ENCODE data around the gene OPCML. TPM values are rescaled to one million over a fixed set of nuclear protein-coding genes. Genes with fewer than 3 reads are reported as not detected.

Gene OPCML
- total and polyA plus RNA-seq, 4 donors, result under 0.01 to 0.01 TPM; not detected in 2

GRCh38 chr11:132665205-132665604 lies 867.1 kb downstream of the OPCML start:
- H3K9me3 ChIP-seq (ENCODE audit: control insufficient read depth in 4 of 4, low read length in 3 of 4), result no peaks in the 10 kb centered on the region
- WGBS, result 93% methylated on average over 4 of the region's 4 CpGs
- H3K36me3 ChIP-seq (ENCODE audit: control insufficient read depth in 4 of 4, insufficient read depth in 3 of 4, low read depth in 1 of 4, low read length in 3 of 4), result no peaks in the 10 kb centered on the region
- no peak overlapping the region for H3K9ac ChIP-seq (ENCODE audit: low read depth in 1 of 2, low read length in 2 of 2)
- TF ChIP-seq RAD21 (IDR thresholded peaks at IDR 0.05) (no peak), TAF1 (conservative IDR thresholded peaks at IDR 0.05) (no peak), MAX (IDR thresholded peaks at IDR 0.05) (no peak), RXRA (IDR thresholded peaks at IDR 0.05) (no peak), HNF4G (IDR thresholded peaks at IDR 0.05) (no peak), YY1 (IDR thresholded peaks at IDR 0.05) (no peak), EGR1 (IDR thresholded peaks at IDR 0.05; ENCODE audit: low read depth in 2 of 2) (no peak)
- no peak overlapping the region for H3K4me3 ChIP-seq (ENCODE audit: low read depth in 1 of 3, low read length in 3 of 3)
- no peak overlapping the region for H3K27ac ChIP-seq (ENCODE audit: low read depth in 1 of 2, low read length in 2 of 2)
- H3K27me3 ChIP-seq (ENCODE audit: control insufficient read depth in 4 of 4, insufficient read depth in 4 of 4, low read length in 3 of 4), result no peaks in the 10 kb centered on the region
- no peak for DNase-seq (ENCODE audit: low spot score)
- no peaks in the 10 kb centered on the region for H3K4me1 ChIP-seq (ENCODE audit: control insufficient read depth in 4 of 4, insufficient read depth in 4 of 4, low read length in 3 of 4)

- Histone ChIP-seq H3K4me1 (ENCODE audit: control insufficient read depth in 4 of 4, insufficient read depth in 4 of 4, low read length in 3 of 4) (no peaks in the 10 kb centered on the region), H3K9ac (ENCODE audit: low read depth in 1 of 2, low read length in 2 of 2) (no peak overlapping the region), H3K36me3 (ENCODE audit: control insufficient read depth in 4 of 4, insufficient read depth in 3 of 4, low read depth in 1 of 4, low read length in 3 of 4) (no peaks in the 10 kb centered on the region), H3K9me3 (ENCODE audit: control insufficient read depth in 4 of 4, low read length in 3 of 4) (no peaks in the 10 kb centered on the region), H3K27me3 (ENCODE audit: control insufficient read depth in 4 of 4, insufficient read depth in 4 of 4, low read length in 3 of 4) (no peaks in the 10 kb centered on the region), H3K4me3 (ENCODE audit: low read depth in 1 of 3, low read length in 3 of 3) (no peak overlapping the region), H3K27ac (ENCODE audit: low read depth in 1 of 2, low read length in 2 of 2) (no peak overlapping the region)
- DNase-seq (ENCODE audit: low spot score), result no peak
- 89% methylated on average over 2 of the region's 2 CpGs for WGBS
- no peak for TF ChIP-seq RAD21 (IDR thresholded peaks at IDR 0.05)
- TF ChIP-seq ZBTB33 (IDR thresholded peaks at IDR 0.05), result no peak
- TF ChIP-seq MAX (IDR thresholded peaks at IDR 0.05), result no peak
- TF ChIP-seq RXRA (IDR thresholded peaks at IDR 0.05), result no peak
- no peak for TF ChIP-seq HNF4A (conservative IDR thresholded peaks at IDR 0.05)
- no peak for TF ChIP-seq CTCF (IDR thresholded peaks at IDR 0.05; ENCODE audit: low read depth, low read length, missing input control)
- no peak for TF ChIP-seq FOXA1 (IDR thresholded peaks at IDR 0.05)
- TF ChIP-seq REST (IDR thresholded peaks at IDR 0.05), result no peak
- no peak for TF ChIP-seq TAF1 (conservative IDR thresholded peaks at IDR 0.05)
Observed at GRCh38 chr11:132658696-132659095, 873.6 kb downstream of the OPCML start.
